Prostate gland (tissue), 2 donors: ENCODE data around the gene CAPN8.

ENCODE experiments used
- CTCF ChIP-seq, 4 experiments: fragments of 200-600 bp in 2 of 4; fragments of 450-650 bp in 2 of 4; sonication (generic) in 2 of 4; IDR thresholded peaks; 1 replicate in 3 of 4; 2 replicates in 1 of 4; pipeline ENCODE4 v1.5.1; 2016 to 2019; ENCODE audit warnings: antibody characterized with exemption in 4 of 4, mild to moderate bottlenecking in 2 of 4, moderate library complexity in 2 of 4
- POLR2A ChIP-seq: fragments of 450-650 bp; IDR thresholded peaks from one replicate; pipeline ENCODE4 v1.6.1; 2016; ENCODE audit warnings: antibody characterized with exemption, mild to moderate bottlenecking

- TF ChIP-seq POLR2A = no peak
- TF ChIP-seq CTCF (IDR thresholded peaks at IDR 0.05) = no peak
These were observed 15.0 kb downstream of the CAPN8 start for GRCh38 chr1:223650465-223650864.
